Cardiac muscle cell (in vitro differentiated cells and primary cell): Measurements from ENCODE around the gene LYPD8. TPM values are rescaled to one million over a fixed set of nuclear protein-coding genes. Genes with fewer than 3 reads are reported as not detected.

Experiments
- DNase-seq, 2 donors: peaks; one replicate each; pipeline versions ENCODE4 v3.0.0 to v3.0.0-alpha.2; 2010 to 2017; ENCODE audit warnings: low read depth in 1 of 2, low spot score in 1 of 2
- H3K27ac ChIP-seq: fragments of 200-600 bp; sonication (generic); 2 replicates; pipeline ENCODE4 v1.5.1; 2016
- H3K27me3 ChIP-seq: fragments of 200-600 bp; sonication (generic); 2 replicates; pipeline ENCODE4 v1.6.0; 2016; ENCODE audit warnings: control low read depth
- H3K36me3 ChIP-seq: fragments of 200-600 bp; sonication (generic); 2 replicates; pipeline ENCODE4 v1.5.1; 2016; ENCODE audit warnings: control low read depth
- H3K4me1 ChIP-seq: fragments of 200-600 bp; sonication (generic); 2 replicates; pipeline ENCODE4 v1.8.1; 2017; ENCODE audit warnings: low read depth, mild to moderate bottlenecking, mixed run types
- H3K4me3 ChIP-seq: fragments of 200-600 bp; sonication (generic); 2 replicates; pipeline ENCODE4 v1.5.1; 2016; ENCODE audit warnings: mild to moderate bottlenecking
- H3K9me3 ChIP-seq: fragments of 200-600 bp; sonication (generic); 2 replicates; pipeline ENCODE4 v1.5.1; 2017; ENCODE audit warnings: low read depth, mild to moderate bottlenecking, control low read depth
- polyA plus RNA-seq: library from polyadenylated mRNA; unstranded; fragments of >200 nt; fragmentation: Nextera tagmentation; extraction: Ambion mirVana; gene quantifications from 2 replicates; pipeline ENCODE4 v1.2.1, GENCODE V29; 2016
- total RNA-seq: library from RNA; depleted of rRNA; stranded (reverse); fragments of >200 nt; gene quantifications from 2 replicates; pipeline ENCODE4 v1.2.3, GENCODE V29; 2016
- TF ChIP-seq, protein P1 (sequence below): IDR thresholded peaks from 2 replicates; pipeline ENCODE4 v1.5.1; 2012; ENCODE audit warnings: low read depth, mild to moderate bottlenecking, low read length

Gene LYPD8
- total and polyA plus RNA-seq, 2 experiments from 2014 or later: not detected

DNA sequence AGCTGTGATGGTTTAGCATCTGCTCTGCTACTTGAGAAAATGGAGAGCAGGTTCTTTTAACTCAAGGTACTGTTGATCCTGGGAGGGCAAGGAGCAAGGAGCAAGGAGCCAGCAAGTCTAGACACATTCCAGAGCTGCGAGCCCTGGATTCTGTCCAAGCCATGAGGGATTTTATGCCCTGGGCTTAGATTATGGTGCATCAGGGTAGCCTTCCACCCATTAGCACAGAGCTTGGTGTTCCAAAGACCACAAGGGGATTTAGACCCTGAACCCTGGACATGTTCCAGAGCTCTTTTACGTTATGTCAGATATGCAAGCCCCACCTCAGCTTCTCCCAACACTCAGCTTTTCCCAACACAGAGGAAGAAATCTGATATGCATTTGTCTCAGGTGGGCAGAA lies 51.0 kb downstream of the LYPD8 start:
- H3K4me3 ChIP-seq: no peak overlapping the region
- H3K27ac ChIP-seq: no peak overlapping the region
- no peaks in the 10 kb centered on the region for H3K27me3 ChIP-seq
- DNase-seq: no peak
- H3K36me3 ChIP-seq: no peaks in the 10 kb centered on the region
- H3K4me1 ChIP-seq: no peaks in the 10 kb centered on the region
- H3K9me3 ChIP-seq: no peaks in the 10 kb centered on the region
- TF ChIP-seq, protein P1, sequence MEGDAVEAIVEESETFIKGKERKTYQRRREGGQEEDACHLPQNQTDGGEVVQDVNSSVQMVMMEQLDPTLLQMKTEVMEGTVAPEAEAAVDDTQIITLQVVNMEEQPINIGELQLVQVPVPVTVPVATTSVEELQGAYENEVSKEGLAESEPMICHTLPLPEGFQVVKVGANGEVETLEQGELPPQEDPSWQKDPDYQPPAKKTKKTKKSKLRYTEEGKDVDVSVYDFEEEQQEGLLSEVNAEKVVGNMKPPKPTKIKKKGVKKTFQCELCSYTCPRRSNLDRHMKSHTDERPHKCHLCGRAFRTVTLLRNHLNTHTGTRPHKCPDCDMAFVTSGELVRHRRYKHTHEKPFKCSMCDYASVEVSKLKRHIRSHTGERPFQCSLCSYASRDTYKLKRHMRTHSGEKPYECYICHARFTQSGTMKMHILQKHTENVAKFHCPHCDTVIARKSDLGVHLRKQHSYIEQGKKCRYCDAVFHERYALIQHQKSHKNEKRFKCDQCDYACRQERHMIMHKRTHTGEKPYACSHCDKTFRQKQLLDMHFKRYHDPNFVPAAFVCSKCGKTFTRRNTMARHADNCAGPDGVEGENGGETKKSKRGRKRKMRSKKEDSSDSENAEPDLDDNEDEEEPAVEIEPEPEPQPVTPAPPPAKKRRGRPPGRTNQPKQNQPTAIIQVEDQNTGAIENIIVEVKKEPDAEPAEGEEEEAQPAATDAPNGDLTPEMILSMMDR: no peak

DNA sequence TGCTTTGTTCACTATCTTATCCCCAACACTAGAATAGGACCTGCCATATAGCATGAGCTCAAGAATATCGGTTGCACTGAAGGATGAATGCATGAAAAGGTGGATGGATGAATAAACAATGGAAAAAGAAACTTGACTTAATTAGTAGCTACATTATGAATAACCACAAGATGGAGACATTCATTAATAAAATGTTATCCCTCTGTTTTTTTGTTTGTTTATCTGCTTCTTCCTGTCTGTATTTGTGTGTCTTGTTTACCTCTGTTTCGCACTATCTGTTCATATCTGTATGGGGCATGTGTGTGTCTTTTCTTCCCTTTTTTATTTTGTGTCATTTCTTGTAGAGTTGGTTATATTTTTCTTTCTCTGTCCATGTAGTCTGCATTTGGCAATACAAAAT lies 51.9 kb downstream of the LYPD8 start:
- no peak for DNase-seq
- Histone ChIP-seq H3K4me1 (no peaks in the 10 kb centered on the region), H3K27me3 (no peaks in the 10 kb centered on the region), H3K36me3 (no peaks in the 10 kb centered on the region), H3K4me3 (no peak overlapping the region), H3K9me3 (no peaks in the 10 kb centered on the region), H3K27ac (no peak overlapping the region)
- TF ChIP-seq, protein P1: no peak

DNA sequence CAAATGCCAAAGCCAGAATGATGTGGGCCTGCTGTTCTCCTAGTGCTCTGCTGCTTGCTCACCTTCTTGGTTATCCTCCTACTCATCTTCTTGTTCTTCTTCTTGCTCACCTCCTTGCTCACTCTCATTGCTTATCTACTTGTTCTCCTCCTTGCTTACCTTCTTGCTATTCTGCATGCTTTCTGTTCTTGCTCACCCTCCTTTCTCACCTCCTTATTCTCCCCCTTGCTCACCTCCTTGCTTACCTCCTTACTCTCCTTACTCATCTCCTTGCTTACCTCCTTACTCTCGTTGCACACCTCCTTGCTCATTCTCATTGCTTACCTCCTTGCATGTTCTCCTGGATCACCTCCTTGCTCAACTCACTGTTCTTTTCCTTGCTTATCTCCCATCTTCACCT lies 52.8 kb downstream of the LYPD8 start, which contains the start of gene OR14I1:
Gene OR14I1, minus strand, starts transcription at position 53 of the 400 bp plus-strand sequence.
- TF ChIP-seq, protein P1: no peak
- no peaks in the 10 kb centered on the region for H3K9me3 ChIP-seq
- no peak within 1 kb of the TSS for H3K27ac ChIP-seq
- no peaks in the 10 kb centered on the region for H3K36me3 ChIP-seq
- H3K4me1 ChIP-seq: no peaks in the 10 kb centered on the region
- H3K4me3 ChIP-seq: no peak within 1 kb of the TSS
- H3K27me3 ChIP-seq: no peaks in the 10 kb centered on the region
- DNase-seq: no peak

DNA sequence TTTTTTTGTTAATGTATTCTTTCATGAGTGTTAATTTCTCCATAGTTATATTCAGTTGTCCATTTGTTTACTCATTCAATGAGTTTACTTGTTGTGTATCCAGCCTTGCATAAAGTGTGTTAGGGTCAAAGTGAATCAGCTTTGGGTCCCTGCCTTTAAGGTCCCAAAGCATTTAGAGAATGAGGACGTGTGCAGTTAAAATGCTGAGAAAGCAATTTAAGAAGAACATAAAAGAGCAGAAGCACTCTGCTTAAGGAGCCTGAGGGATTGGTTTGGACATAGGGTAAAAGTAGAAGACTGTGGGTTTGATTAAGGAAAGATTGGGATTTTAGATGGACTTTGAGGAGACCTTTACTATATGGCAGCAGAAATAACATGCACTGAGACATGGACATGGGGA lies 56.5 kb downstream of the LYPD8 start:
- Histone ChIP-seq H3K4me1 (no peaks in the 10 kb centered on the region), H3K36me3 (no peaks in the 10 kb centered on the region), H3K27me3 (no peaks in the 10 kb centered on the region), H3K9me3 (no peaks in the 10 kb centered on the region), H3K27ac (no peak overlapping the region), H3K4me3 (no peak overlapping the region)
- DNase-seq: no peak
- TF ChIP-seq, protein P1: no peak

DNA sequence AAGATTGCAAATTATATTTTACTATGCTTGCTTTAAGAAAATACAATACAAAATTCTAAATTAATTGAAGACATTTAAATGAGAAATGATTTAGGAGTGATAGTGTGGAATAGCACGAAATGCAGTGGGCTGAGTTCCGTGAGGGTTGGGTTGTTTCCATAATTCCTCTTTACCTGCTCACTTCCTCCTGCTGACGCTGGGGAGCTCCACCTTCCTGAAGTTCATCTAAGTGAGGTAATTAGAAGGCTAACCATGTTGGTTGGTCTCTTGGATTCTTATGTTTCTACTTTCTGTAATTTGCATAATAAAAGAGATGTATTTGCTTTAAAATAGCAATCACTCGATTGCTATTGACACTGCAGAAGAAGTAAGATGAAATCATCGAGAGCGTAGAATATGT lies 57.7 kb downstream of the LYPD8 start:
- TF ChIP-seq, protein P1: no peak
- H3K27me3 ChIP-seq: no peaks in the 10 kb centered on the region
- no peaks in the 10 kb centered on the region for H3K4me1 ChIP-seq
- no peak overlapping the region for H3K4me3 ChIP-seq
- H3K36me3 ChIP-seq: no peaks in the 10 kb centered on the region
- H3K9me3 ChIP-seq: no peaks in the 10 kb centered on the region
- no peak overlapping the region for H3K27ac ChIP-seq
- no peak for DNase-seq

DNA sequence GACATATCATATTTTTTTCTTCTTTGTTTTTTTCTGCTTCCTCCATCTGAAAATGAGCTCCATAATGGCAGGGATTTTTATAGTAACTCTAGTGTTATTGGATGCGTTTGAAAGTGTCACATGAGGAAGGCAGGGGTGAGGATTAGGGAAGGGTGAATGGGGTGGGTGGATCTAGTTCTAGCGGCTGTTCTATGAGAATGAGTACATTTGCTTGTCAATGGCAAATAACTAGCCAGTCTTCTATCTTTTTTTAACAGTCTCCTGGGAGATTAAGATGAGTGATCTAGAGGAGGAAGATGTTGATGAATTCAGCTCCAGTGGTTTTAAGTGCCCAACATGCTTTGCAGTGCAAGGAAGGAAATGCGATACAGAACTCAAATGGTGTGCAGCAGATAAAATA lies 58.8 kb downstream of the LYPD8 start:
- Histone ChIP-seq H3K36me3 (no peaks in the 10 kb centered on the region), H3K9me3 (no peaks in the 10 kb centered on the region)
- no peak for DNase-seq

More for the DNA sequence above, 58.8 kb downstream of the LYPD8 start:
- Histone ChIP-seq H3K4me3 (no peak overlapping the region), H3K4me1 (no peaks in the 10 kb centered on the region), H3K27ac (no peak overlapping the region), H3K27me3 (no peaks in the 10 kb centered on the region)
- TF ChIP-seq, protein P1: no peak
